ENCODE measurements around the gene FEM1B. TPM values are rescaled to one million over a fixed set of nuclear protein-coding genes. Genes with fewer than 3 reads are reported as not detected.
A peak's percentile ranks its signal among the peaks of the same experiment; 100 is the strongest.
"Not testable (repeated sequence)": the region's sequence is repeated elsewhere in the genome, so short reads cannot be mapped to it uniquely, and the experiment has no call there.

The FEM1B gene
- total RNA-seq, 5 donors from 2014 or later (not counting 1 experiment from before 2014, with no cell fraction given) = 36.9 to 75.8 (median 55.3) TPM

- H3K4me1 ChIP-seq (ENCODE audit: control insufficient read depth in 1 of 2, extremely low read depth in 1 of 2, insufficient read depth in 2 of 2, low read length in 2 of 2) = peaks cover 3 to 26% of the 10 kb centered on the region in 2 experiments
- peak overlapping the region; percentile 53 for H3K27ac ChIP-seq (ENCODE audit: low read length)
- peak overlapping the region; percentile 77 to 94 (median 90) for H3K4me3 Mint-ChIP-seq
- no peaks in the 10 kb centered on the region for H3K36me3 Mint-ChIP-seq
- peaks cover 4 to 7% of the 10 kb centered on the region in 2 donors for H3K27me3 Mint-ChIP-seq
- no peaks in the 10 kb centered on the region for H3K36me3 ChIP-seq (ENCODE audit: control insufficient read depth in 2 of 2, extremely low read depth in 1 of 2, insufficient read depth in 1 of 2, low read length in 1 of 2)
- peak overlapping the region; percentile 69 to 79 for H3K4me3 ChIP-seq (ENCODE audit: control insufficient read depth in 1 of 2, extremely low read depth in 1 of 2, low read length in 1 of 2)
- H3K4me1 Mint-ChIP-seq = peaks cover 20 to 32% (median 27%) of the 10 kb centered on the region in 3 donors
- WGBS (ENCODE audit: insufficient coverage) = 62% methylated on average over 18 of the region's 20 CpGs
- no peak for DNase-seq
- no peaks in the 10 kb centered on the region for H3K9me3 Mint-ChIP-seq
- CTCF ChIA-PET = interaction anchor here in 1 of 2 donors (1.4 kb wide), 1 partner anchor 47 kb away, joined by 4 read pairs; the partner anchor contains the start of gene FEM1B
- peak overlapping the region; percentile 86 to 90 for H3K27ac Mint-ChIP-seq
- H3K9me3 ChIP-seq = no peaks in the 10 kb centered on the region
- POLR2A ChIA-PET = interaction anchor here in 1 of 2 donors (0.5 kb wide), 1 partner anchor 364 kb away, joined by 9 read pairs; no protein-coding TSS in a partner anchor
- peaks cover 0 to 29% of the 10 kb centered on the region in 2 experiments for H3K27me3 ChIP-seq (replicated peaks in 1 of 2; ENCODE audit: control insufficient read depth in 2 of 2, extremely low read depth in 1 of 2, insufficient read depth in 2 of 2, low read length in 1 of 2)
- no peak for ATAC-seq (replicated peaks in 1 of 4)
These were observed 47.1 kb upstream of the FEM1B start for GRCh38 chr15:68230157-68231100.

- Histone ChIP-seq H3K27ac (ENCODE audit: low read length) (no peak overlapping the region), H3K4me3 (ENCODE audit: control insufficient read depth in 1 of 2, extremely low read depth in 1 of 2, low read length in 1 of 2) (no peak overlapping the region), H3K27me3 (replicated peaks in 1 of 2; ENCODE audit: control insufficient read depth in 2 of 2, extremely low read depth in 1 of 2, insufficient read depth in 2 of 2, low read length in 1 of 2) (peaks cover 0 to 29% of the 10 kb centered on the region in 2 experiments), H3K4me1 (ENCODE audit: control insufficient read depth in 1 of 2, extremely low read depth in 1 of 2, insufficient read depth in 2 of 2, low read length in 2 of 2) (peaks cover 3 to 25% of the 10 kb centered on the region in 2 experiments), H3K36me3 (ENCODE audit: control insufficient read depth in 2 of 2, extremely low read depth in 1 of 2, insufficient read depth in 1 of 2, low read length in 1 of 2) (no peaks in the 10 kb centered on the region), H3K9me3 (no peaks in the 10 kb centered on the region)
- Mint-ChIP-seq H3K27ac (no peak overlapping the region), H3K27me3 (peaks cover 4 to 7% of the 10 kb centered on the region in 2 donors), H3K9me3 (no peaks in the 10 kb centered on the region), H3K4me1 (peaks cover 20 to 32% (median 25%) of the 10 kb centered on the region in 3 donors), H3K36me3 (no peaks in the 10 kb centered on the region), H3K4me3 (peak overlapping the region; percentile 31 to 90 (median 77))
- 94% methylated on average over 5 of the region's 9 CpGs for WGBS (ENCODE audit: insufficient coverage)
- ChIA-PET CTCF (interaction anchor here in 1 of 2 donors (0.6 to 0.7 kb wide), 3 partner anchors 45 to 177 kb away, joined by 3 read pairs; partner anchors contain the start of gene PIAS1), POLR2A (no interaction called here)
- ATAC-seq (replicated peaks in 1 of 4) (no peak), DNase-seq (no peak)
These were observed 46.3 kb upstream of the FEM1B start for GRCh38 chr15:68231102-68231818.

- peaks cover 19 to 26% (median 20%) of the 10 kb centered on the region in 3 donors for H3K4me1 Mint-ChIP-seq
- Histone ChIP-seq H3K4me1 (ENCODE audit: control insufficient read depth in 1 of 2, extremely low read depth in 1 of 2, insufficient read depth in 2 of 2, low read length in 2 of 2) (peaks cover 3 to 23% of the 10 kb centered on the region in 2 experiments), H3K4me3 (ENCODE audit: control insufficient read depth in 1 of 2, extremely low read depth in 1 of 2, low read length in 1 of 2) (no peak overlapping the region), H3K27ac (ENCODE audit: low read length) (no peak overlapping the region), H3K36me3 (ENCODE audit: control insufficient read depth in 2 of 2, extremely low read depth in 1 of 2, insufficient read depth in 1 of 2, low read length in 1 of 2) (no peaks in the 10 kb centered on the region), H3K9me3 (no peaks in the 10 kb centered on the region), H3K27me3 (replicated peaks in 1 of 2; ENCODE audit: control insufficient read depth in 2 of 2, extremely low read depth in 1 of 2, insufficient read depth in 2 of 2, low read length in 1 of 2) (peaks cover 0 to 29% of the 10 kb centered on the region in 2 experiments)
- no peaks in the 10 kb centered on the region for H3K9me3 Mint-ChIP-seq
- POLR2A ChIA-PET = no interaction called here
- CTCF ChIA-PET = no interaction called here
- no peak overlapping the region for H3K4me3 Mint-ChIP-seq
- DNase-seq = no peak
- H3K27ac Mint-ChIP-seq = no peak overlapping the region
- WGBS (ENCODE audit: insufficient coverage) = 90% methylated on average over 5 of the region's 6 CpGs
- peaks cover 4 to 7% of the 10 kb centered on the region in 2 donors for H3K27me3 Mint-ChIP-seq
- no peak for ATAC-seq (replicated peaks in 1 of 4)
- H3K36me3 Mint-ChIP-seq = no peaks in the 10 kb centered on the region
These were observed 45.1 kb upstream of the FEM1B start for GRCh38 chr15:68232449-68232848.

GRCh38 chr15:68232937-68233336 is 44.6 kb upstream of the FEM1B start:
- ATAC-seq (replicated peaks in 1 of 4) = no peak
- CTCF ChIA-PET = no interaction called here
- Mint-ChIP-seq H3K27ac (no peak overlapping the region), H3K27me3 (peaks cover 4 to 7% of the 10 kb centered on the region in 2 donors), H3K9me3 (no peaks in the 10 kb centered on the region), H3K4me3 (no peak overlapping the region), H3K36me3 (no peaks in the 10 kb centered on the region), H3K4me1 (peaks cover 15 to 21% (median 16%) of the 10 kb centered on the region in 3 donors)
- POLR2A ChIA-PET = no interaction called here
- Histone ChIP-seq H3K27me3 (replicated peaks in 1 of 2; ENCODE audit: control insufficient read depth in 2 of 2, extremely low read depth in 1 of 2, insufficient read depth in 2 of 2, low read length in 1 of 2) (peaks cover 0 to 29% of the 10 kb centered on the region in 2 experiments), H3K4me3 (ENCODE audit: control insufficient read depth in 1 of 2, extremely low read depth in 1 of 2, low read length in 1 of 2) (no peak overlapping the region), H3K36me3 (ENCODE audit: control insufficient read depth in 2 of 2, extremely low read depth in 1 of 2, insufficient read depth in 1 of 2, low read length in 1 of 2) (no peaks in the 10 kb centered on the region), H3K9me3 (no peaks in the 10 kb centered on the region), H3K4me1 (ENCODE audit: control insufficient read depth in 1 of 2, extremely low read depth in 1 of 2, insufficient read depth in 2 of 2, low read length in 2 of 2) (peaks cover 3 to 18% of the 10 kb centered on the region in 2 experiments), H3K27ac (ENCODE audit: low read length) (no peak overlapping the region)
- 90% methylated on average over 2 of the region's 6 CpGs for WGBS (ENCODE audit: insufficient coverage)
- no peak for DNase-seq

- no peak overlapping the region for H3K4me3 Mint-ChIP-seq
- no peak overlapping the region for H3K4me3 ChIP-seq (ENCODE audit: control insufficient read depth in 1 of 2, extremely low read depth in 1 of 2, low read length in 1 of 2)
- 95% methylated on average over 4 of the region's 6 CpGs for WGBS (ENCODE audit: insufficient coverage)
- H3K9me3 Mint-ChIP-seq = no peaks in the 10 kb centered on the region
- ATAC-seq (replicated peaks in 1 of 4) = no peak
- peaks cover 0 to 7% of the 10 kb centered on the region in 2 experiments for H3K4me1 ChIP-seq (ENCODE audit: control insufficient read depth in 1 of 2, extremely low read depth in 1 of 2, insufficient read depth in 2 of 2, low read length in 2 of 2)
- H3K9me3 ChIP-seq = no peaks in the 10 kb centered on the region
- H3K4me1 Mint-ChIP-seq = peaks cover 6 to 11% (median 6%) of the 10 kb centered on the region in 3 donors
- H3K36me3 Mint-ChIP-seq = no peaks in the 10 kb centered on the region
- H3K27ac ChIP-seq (ENCODE audit: low read length) = no peak overlapping the region
- peaks cover 4 to 7% of the 10 kb centered on the region in 2 donors for H3K27me3 Mint-ChIP-seq
- POLR2A ChIA-PET = no interaction called here
- no peaks in the 10 kb centered on the region for H3K36me3 ChIP-seq (ENCODE audit: control insufficient read depth in 2 of 2, extremely low read depth in 1 of 2, insufficient read depth in 1 of 2, low read length in 1 of 2)
- no peak for DNase-seq
- peaks cover 0 to 29% of the 10 kb centered on the region in 2 experiments for H3K27me3 ChIP-seq (replicated peaks in 1 of 2; ENCODE audit: control insufficient read depth in 2 of 2, extremely low read depth in 1 of 2, insufficient read depth in 2 of 2, low read length in 1 of 2)
- CTCF ChIA-PET = no interaction called here
- H3K27ac Mint-ChIP-seq = no peak overlapping the region
These were observed 43.5 kb upstream of the FEM1B start for GRCh38 chr15:68234060-68234459.

GRCh38 chr15:68234520-68234919 is 43.0 kb upstream of the FEM1B start:
- WGBS (ENCODE audit: insufficient coverage) = 100% methylated on average over 4 of the region's 9 CpGs
- ATAC-seq (replicated peaks in 1 of 4); H3K36me3 ChIP-seq (ENCODE audit: control insufficient read depth in 2 of 2, extremely low read depth in 1 of 2, insufficient read depth in 1 of 2, low read length in 1 of 2); H3K4me1 ChIP-seq (ENCODE audit: control insufficient read depth in 1 of 2, extremely low read depth in 1 of 2, insufficient read depth in 2 of 2, low read length in 2 of 2); H3K4me3 Mint-ChIP-seq; H3K9me3 ChIP-seq; CTCF ChIA-PET; DNase-seq; H3K9me3 Mint-ChIP-seq; POLR2A ChIA-PET; H3K27me3 Mint-ChIP-seq; H3K4me3 ChIP-seq (ENCODE audit: control insufficient read depth in 1 of 2, extremely low read depth in 1 of 2, low read length in 1 of 2); H3K36me3 Mint-ChIP-seq; H3K27ac ChIP-seq (ENCODE audit: low read length); H3K27ac Mint-ChIP-seq: not testable (repeated sequence)
- H3K4me1 Mint-ChIP-seq = peaks cover 6 to 11% (median 6%) of the 10 kb centered on the region in 3 donors
- H3K27me3 ChIP-seq (replicated peaks in 1 of 2; ENCODE audit: control insufficient read depth in 2 of 2, extremely low read depth in 1 of 2, insufficient read depth in 2 of 2, low read length in 1 of 2) = peaks cover 0 to 29% of the 10 kb centered on the region in 2 experiments

All from T-cell (primary cell).